ENCODE measurements around the gene POU2F1.

Gene POU2F1

DNA sequence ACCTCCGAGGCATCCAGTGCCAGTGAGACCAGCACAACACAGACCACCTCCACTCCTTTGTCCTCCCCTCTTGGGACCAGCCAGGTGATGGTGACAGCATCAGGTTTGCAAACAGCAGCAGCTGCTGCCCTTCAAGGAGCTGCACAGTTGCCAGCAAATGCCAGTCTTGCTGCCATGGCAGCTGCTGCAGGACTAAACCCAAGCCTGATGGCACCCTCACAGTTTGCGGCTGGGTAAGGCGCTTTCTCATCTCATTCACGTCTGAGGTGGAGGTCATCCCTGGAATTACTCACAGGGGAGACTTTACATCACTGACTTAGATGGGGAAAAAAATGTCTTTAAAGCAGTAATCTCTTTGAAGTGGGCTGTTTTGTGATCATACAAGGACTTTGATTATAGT, 191.4 kb downstream of the POU2F1 start:
- no peak for DNase-seq (ENCODE audit: low spot score)
- Histone ChIP-seq H3K4me3 (no peak overlapping the region), H3K27ac (no peak overlapping the region)
- TF ChIP-seq, protein P1, sequence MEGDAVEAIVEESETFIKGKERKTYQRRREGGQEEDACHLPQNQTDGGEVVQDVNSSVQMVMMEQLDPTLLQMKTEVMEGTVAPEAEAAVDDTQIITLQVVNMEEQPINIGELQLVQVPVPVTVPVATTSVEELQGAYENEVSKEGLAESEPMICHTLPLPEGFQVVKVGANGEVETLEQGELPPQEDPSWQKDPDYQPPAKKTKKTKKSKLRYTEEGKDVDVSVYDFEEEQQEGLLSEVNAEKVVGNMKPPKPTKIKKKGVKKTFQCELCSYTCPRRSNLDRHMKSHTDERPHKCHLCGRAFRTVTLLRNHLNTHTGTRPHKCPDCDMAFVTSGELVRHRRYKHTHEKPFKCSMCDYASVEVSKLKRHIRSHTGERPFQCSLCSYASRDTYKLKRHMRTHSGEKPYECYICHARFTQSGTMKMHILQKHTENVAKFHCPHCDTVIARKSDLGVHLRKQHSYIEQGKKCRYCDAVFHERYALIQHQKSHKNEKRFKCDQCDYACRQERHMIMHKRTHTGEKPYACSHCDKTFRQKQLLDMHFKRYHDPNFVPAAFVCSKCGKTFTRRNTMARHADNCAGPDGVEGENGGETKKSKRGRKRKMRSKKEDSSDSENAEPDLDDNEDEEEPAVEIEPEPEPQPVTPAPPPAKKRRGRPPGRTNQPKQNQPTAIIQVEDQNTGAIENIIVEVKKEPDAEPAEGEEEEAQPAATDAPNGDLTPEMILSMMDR (IDR thresholded peaks at IDR 0.05): no peak

DNA sequence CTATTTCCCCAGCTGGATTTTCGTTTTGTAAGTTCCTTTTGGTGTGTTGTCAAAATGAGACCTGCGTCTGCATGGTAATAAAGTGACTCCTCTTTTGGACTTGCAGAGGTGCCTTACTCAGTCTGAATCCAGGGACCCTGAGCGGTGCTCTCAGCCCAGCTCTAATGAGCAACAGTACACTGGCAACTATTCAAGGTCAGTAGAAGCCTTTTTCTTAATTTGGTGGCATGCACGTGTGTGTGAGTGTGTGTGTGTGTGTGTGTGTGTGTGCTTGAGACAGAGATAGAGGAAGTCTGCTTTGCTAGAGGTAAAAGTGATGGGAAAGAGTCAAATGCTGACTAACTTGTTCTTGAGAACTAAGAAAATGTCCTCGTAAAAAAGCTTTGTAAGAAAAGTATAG, 192.2 kb downstream of the POU2F1 start:
- H3K27ac ChIP-seq: no peak overlapping the region
- no peak for DNase-seq (ENCODE audit: low spot score)
- TF ChIP-seq, protein P1 (IDR thresholded peaks at IDR 0.05): no peak
- H3K4me3 ChIP-seq: no peak overlapping the region

DNA sequence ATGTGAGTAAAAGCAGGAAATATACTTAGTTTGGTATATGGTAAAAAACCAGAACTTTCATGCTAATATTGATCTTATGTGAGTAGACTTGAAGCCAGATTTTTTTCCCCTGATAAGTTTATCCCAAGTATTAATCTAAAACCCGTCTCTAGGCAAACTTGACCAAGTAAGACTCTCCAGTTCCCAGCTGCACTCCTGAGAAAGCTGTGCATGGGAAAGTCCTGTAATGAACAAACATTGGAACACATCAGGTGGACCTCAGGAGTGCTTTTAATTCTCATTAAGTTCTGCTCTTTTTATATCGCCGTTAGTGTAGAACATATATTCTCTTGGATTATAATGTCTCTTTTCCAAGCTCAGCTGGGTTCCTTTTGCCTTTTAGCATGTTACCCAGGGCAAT, 192.6 kb downstream of the POU2F1 start:
- Histone ChIP-seq H3K4me3 (no peak overlapping the region), H3K27ac (no peak overlapping the region)
- TF ChIP-seq, protein P1 (IDR thresholded peaks at IDR 0.05): no peak
- no peak for DNase-seq (ENCODE audit: low spot score)

DNA sequence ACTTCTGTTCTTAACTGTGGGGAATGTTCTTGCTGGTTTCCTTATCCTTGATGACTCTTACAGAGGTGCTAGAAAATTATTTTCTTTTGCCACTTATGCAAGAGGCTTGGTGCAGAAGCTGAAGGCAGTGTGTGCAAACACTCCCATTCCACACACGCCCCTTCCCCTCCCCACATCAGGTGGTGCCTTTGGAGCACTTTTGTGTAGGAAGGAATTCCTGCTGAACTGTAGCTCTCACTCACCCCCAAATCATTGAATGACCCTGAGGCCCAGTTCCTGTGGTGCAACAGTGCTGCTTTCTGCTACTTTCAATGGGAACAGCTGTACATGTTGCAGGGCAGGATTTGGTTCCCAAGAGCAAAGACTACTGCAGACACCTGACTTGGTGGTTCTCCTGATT, 195.8 kb downstream of the POU2F1 start:
- no peak overlapping the region for H3K27ac ChIP-seq
- DNase-seq (ENCODE audit: low spot score): no peak
- H3K4me3 ChIP-seq: no peak overlapping the region
- TF ChIP-seq, protein P1 (IDR thresholded peaks at IDR 0.05): no peak

DNA sequence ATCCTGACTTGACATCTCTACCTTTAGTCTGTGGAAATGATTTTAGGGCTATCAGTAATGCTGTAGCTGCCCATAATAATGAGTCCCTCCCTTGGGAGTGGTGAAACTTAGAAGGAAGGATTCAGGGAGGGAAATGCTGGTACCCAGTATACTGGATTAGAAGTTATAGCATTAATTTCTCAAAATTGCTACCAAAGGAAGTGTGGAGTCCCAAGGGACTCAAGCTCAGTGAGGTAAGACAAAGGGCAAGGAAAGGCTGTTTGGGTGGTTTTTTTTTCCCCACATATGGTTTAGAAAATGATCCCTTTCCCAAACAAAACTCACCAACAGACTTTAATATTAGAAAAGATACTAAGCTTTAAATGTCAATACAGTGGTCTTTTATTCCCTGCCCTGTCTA, 197.7 kb downstream of the POU2F1 start:
- DNase-seq (ENCODE audit: low spot score): no peak
- TF ChIP-seq, protein P1 (IDR thresholded peaks at IDR 0.05): no peak
- Histone ChIP-seq H3K4me3 (no peak overlapping the region), H3K27ac (no peak overlapping the region)

DNA sequence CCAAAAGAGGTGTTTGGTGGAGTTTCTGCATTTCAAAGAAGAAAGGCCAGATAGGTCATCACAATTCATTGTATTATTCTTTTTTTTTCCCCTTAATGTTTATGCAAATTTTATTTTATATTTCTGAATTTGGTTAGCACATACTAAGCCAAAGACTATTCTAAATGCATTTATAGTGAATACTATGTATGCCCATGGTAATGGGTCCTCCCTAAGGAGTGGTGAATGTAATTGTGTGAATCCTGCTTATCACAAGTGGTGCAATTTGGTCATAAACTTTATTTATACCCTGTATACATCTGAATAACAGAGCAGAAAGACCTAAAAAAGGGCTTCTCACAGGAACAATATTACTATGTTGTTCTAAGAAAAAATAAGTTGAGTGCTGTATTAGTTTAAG, 198.6 kb downstream of the POU2F1 start:
- Histone ChIP-seq H3K4me3 (no peak overlapping the region), H3K27ac (no peak overlapping the region)
- TF ChIP-seq, protein P1 (IDR thresholded peaks at IDR 0.05): no peak
- no peak for DNase-seq (ENCODE audit: low spot score)

DNA sequence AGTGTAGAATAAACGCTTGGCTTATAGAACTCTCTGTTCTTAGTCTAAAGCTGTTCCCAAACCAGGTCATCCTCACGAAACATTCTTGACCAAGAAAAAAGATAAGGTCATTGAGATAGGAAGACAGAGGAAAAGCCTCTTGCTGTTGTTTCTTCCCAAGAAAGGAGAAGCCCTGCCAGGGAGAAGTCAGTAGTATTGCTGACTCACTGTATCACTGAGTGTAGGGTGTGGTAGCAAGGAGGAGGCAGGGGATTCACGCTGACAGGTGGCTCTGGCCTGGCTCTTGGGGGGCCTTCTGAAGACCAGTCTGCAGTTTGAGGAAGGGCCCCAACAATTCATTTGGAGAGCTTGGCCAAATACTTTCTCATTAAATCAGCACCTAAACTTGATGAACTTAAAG, 199.8 kb downstream of the POU2F1 start:
- TF ChIP-seq, protein P1 (IDR thresholded peaks at IDR 0.05): no peak
- DNase-seq (ENCODE audit: low spot score): no peak
- Histone ChIP-seq H3K27ac (no peak overlapping the region), H3K4me3 (no peak overlapping the region)
